ENCODE data around the gene TNFRSF6B.

Gene TNFRSF6B

DNA sequence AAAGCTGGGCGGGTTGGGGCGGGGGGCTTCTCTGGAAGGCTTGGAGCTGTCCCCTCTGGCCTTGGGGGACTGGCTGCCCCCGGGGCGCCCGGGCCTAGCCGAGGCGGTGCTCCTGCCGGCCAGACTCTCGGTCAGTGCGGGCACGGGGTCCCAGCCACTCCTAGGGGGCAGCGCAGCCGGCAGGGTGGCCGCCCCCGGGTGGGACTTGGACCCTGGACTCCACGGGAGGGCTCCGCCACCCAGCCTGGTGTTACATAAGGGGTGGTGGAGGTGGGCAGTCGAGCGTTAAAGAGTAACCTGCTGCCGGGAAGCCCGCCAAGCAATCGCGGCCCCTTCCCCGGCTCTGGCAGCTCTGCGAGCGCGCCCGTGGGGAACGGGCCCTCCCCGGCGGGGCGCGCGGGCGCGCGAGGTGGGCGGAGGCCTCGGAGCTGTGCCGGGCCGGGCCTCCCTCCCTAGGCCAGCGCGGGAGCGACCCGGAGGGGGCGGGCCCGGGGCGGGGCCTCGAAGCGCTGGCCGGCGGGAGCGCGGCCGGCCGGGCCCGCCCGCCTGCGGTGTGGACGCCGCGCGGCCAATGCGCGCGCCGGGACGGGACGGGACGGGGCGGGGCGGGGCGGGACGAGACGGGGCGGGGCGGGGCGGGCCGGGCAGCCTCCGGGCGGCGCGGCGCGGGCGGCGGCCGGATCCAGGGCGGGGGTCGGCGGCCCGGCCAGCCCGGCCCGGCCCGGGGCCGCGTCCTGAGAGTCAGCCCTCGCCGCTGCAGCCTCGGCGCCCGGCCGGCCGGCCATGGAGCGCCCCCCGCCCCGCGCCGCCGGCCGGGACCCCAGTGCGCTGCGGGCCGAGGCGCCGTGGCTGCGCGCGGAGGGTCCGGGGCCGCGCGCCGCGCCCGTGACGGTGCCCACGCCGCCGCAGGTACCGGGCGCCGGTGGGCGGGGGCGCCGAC, 42.9 kb downstream of the TNFRSF6B start, which contains the start of gene SLC2A4RG:
Gene SLC2A4RG (plus strand): TSS at position 647 of the 940 bp plus-strand sequence. CDS start 137 bp downstream, at position 784.
- DNase-seq = peak; percentile 68

DNA sequence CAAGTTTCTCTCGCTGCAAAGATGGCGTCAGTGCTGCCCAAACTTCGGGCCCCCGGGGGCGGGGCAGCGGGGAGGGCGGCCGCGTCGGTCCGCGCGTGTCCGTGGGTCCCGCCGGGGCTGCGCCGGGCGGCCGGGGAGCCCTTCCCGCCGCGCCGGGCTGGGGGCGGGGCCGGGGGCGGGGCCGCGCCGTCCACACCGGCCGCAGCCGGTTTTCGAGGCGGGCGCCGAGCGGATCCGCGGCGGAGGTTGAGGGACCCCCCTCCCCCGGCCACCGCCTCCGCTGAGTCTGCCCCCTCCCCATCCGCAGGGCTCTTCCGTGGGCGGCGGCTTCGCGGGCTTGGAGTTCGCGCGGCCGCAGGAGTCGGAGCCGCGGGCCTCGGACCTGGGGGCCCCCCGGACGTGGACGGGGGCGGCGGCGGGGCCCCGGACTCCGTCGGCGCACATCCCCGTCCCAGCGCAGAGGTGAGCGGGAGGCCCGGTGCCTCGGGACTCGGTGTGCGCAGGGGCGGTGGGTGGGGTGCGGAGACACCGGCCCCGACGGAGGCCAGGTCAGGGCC, 43.7 kb downstream of the TNFRSF6B start:
- DNase-seq = peak; percentile 28

DNA sequence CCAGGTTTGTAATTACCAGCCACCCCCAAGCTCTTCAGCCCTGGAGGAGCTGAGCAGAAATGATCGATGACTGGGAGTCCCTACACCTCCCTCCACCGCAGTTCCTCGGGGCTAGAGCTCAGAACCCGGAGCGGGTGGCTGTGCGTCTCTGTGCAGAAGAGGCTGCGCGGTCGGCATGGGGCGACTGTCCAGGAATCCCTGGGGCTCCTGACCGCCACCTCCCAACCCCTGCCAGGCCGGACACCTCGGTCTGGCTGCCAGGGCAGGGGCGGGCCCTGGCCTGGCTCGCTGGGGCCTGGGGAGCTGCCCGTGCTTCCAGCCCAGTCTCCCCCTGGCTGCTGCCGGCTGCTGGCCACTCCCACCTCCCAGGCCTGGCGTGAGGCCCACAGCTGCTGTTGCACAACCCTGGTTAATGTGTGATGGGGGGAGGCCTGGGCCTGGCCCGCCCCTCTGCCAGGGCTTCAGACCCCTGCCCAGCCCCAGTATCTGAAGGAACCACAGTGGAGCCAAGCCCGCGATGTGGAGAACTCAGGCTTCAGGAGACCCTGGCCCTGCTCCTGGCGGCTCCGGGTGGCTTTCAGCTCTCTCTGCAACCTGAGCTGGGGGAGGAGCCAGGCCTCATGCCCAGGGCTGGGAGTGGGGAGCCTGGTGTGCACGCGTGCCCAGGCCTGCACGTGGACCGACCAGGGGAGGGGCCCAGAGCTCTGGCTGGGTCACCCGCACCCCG, 44.3 kb downstream of the TNFRSF6B start:
- peak; percentile 92 for DNase-seq

DNA sequence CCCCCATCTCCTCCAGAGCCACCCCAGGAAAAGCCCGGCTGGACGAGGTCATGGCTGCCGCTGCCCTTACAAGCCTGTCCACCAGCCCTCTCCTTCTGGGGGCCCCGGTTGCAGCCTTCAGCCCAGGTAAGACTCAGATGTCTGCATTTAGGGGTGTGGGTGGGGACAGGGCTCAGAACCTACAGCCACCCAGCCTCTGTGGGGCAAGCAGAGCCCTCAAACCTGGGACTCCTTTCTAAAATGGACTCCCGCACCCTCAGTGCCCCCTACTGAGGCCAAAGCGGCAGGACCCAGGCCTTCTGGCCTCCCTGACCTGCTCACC, 44.9 kb downstream of the TNFRSF6B start:
- DNase-seq = no peak

DNA sequence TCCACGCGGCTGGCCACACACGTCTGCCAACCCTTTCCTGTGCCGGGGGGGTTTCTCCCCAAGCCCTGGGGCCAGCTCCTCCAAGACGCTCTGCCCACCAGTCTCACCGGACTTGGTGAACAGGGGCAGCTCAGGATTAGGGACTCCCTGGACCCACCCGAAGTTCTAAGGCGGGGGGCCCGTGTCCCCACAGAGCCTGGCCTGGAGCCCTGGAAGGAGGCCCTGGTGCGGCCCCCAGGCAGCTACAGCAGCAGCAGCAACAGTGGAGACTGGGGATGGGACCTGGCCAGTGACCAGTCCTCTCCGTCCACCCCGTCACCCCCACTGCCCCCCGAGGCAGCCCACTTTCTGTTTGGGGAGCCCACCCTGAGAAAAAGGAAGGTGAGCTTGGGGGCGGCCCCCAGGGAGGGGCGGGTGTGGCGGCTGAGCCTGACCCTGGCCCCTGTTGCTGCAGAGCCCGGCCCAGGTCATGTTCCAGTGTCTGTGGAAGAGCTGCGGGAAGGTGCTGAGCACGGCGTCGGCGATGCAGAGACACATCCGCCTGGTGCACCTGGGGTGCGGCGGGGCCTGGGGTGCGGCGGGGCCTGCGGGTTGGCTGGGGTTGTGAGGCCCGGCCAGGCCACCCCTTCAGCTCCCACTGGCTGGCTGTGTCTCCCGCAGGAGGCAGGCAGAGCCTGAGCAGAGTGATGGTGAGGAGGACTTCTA, 45.4 kb downstream of the TNFRSF6B start:
- no peak for DNase-seq

DNA sequence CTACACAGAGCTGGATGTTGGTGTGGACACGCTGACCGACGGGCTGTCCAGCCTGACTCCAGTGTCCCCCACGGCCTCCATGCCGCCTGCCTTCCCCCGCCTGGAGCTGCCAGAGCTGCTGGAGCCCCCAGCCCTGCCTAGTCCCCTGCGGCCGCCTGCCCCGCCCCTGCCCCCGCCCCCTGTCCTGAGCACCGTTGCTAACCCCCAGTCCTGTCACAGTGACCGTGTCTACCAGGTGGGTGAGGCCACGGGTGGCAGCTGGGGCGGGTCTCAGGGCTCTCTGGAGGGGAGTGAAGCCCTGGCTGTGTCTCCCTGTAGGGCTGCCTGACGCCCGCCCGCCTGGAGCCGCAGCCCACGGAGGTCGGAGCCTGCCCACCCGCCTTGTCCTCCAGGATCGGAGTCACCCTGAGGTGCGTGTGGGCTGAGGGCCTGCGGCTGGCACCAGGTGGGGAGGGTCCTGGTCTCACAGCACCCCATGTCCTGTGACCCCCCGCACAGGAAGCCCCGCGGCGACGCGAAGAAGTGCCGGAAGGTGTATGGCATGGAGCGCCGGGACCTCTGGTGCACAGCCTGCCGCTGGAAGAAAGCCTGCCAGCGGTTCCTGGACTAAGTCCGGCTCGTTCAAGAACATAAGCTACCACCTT, 46.1 kb downstream of the TNFRSF6B start:
- no peak for DNase-seq

DNA sequence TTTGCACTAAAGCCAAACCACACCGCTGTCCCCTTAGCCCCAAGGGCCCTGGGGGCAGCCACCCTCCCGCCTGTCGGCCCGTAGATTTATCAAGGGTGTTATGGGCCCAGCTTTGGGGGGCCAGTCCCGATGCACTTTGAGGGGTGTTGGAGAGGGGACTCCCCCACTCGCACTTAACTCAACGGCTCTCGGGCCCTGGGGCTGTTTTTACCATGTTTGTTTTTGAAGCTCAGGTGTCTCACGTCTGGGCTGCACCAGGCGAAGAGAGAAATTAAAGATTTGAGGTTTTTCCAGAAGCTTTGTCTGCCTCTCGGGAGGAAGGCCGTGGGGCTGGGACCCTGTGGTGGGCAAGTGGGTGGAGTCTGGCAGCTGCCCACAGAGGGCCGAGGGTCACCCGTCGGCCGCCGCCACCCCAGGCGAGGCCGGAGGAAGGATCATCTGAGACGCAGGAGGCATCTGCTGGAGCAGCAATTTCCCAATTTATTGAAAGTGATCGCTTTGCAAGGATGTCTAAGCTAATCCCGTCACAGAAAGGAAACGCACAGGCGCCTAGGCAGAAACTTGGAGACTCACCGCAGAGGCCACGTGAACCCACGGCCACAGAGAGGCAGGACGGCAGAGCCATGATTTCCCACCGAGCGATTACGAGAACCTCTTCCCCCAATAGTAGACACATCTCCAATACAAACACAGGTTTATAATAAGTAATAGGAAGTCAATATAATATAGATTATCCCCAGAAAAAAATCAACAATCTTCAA, 46.9 kb downstream of the TNFRSF6B start:
- DNase-seq = no peak

DNA sequence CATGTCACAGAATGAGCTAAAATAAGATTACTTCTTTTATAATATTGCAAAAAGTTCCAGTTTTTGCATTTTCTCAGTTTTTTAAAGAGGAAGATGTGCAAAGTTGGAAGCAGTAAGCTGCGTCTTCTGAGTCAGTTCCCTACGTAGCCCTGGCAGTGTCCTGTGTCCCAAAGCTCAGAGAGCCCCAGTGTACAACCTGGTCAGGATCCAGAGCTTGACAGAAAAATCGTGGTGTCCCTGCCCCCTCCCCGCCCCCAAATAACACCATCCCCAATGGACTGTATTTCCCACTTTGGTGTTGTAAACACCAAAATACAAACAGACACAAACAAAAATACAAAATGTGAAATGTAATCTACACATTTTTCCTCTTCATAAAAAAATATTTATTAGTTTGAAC, 47.7 kb downstream of the TNFRSF6B start:
- DNase-seq = no peak

DNA sequence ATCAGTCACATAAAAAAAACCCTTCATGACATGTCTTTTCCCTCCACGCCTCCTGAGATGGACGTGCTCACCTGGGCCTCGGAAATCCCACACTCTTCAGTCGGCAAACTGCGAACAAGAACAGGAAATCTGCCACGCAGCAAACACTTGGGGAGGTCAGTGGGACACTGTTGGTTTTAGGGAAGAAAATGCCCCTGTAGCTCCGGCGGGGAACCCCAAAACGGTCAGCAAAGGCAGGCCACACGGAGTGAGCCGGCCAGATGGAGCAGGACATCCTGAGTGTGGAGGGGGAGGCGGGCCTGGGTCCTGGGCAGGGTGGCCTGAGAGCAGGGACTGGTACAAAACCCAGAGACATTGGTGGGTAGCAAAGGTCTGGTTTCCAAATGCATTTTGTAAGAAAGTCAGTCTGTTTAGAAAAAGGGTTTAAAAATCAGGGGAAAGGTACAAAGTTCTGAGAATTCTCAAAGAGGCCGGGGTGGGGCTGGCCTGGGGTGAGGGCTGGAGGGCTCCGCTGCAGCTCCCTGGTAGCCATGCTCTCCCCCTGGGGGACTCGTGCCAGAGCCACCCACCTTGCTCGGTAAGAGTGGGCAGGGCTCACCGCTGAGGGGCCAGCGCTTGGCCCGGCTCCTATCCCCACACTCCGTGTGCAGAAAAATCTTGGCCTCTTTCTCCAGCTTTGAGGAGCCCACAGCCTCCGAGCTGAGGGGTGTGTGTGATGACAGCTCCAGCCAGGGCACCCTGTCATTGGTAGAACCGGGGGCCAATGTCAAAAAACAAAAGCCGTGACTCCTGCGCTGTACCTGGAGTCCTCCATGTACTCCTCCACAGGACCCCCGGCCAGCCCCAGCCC, 48.3 kb downstream of the TNFRSF6B start:
- no peak for DNase-seq

DNA sequence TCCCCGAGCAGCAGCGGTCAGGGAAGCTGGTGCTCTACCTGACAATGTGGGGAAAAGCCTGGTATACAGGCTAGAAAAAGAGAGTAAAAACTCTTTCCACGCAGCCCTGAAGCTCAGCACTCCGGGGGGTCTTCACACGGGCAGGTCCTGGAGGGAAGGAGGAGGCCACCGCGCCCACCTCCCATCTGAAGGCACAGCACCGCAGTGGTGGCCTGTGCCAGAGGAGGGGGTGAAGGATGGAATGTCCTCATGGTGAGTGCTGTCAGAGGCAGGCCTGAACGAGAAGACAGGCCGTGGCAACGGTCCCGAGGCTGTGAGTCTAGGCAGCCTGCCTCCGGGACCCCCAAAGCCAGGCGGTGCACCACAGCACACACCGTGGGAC, 49.0 kb downstream of the TNFRSF6B start:
- DNase-seq = no peak

DNA sequence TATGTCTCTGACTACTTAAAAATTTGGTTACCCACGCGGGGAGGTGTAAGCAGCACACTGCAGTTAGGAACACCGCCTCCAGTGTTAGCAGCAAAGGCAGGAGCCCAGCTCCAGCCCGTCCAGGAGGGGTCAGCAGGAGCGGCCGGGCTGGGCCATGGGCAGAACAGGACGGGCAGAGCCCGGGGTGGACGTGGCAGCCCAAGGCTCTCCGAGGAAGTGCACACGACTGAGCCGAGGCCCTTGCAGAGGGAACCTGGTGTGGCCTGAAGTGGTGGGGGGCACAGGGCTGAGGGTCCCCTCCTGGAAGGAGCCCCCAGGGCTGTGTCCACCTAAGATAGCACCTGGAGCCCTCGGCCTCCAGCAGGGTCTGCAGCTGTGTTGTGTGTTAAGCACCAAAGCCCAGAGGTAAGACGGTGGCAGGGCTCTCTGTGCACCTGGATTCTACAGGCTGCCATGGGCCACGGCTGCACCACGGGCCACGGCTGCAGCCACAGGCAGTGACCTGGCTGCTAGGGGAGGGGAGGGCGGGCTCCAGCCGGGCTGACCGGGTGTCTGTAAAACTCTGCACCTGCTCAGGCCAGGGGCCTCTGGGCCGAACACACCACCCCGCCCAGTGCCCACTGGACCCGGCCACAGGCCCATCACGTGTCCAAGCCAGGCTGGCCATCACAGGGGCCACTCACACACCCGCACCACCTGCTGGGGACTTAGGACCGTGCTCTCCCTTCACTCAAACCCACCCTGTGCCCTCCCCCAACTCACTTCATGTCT, 49.7 kb downstream of the TNFRSF6B start:
- no peak for DNase-seq

DNA sequence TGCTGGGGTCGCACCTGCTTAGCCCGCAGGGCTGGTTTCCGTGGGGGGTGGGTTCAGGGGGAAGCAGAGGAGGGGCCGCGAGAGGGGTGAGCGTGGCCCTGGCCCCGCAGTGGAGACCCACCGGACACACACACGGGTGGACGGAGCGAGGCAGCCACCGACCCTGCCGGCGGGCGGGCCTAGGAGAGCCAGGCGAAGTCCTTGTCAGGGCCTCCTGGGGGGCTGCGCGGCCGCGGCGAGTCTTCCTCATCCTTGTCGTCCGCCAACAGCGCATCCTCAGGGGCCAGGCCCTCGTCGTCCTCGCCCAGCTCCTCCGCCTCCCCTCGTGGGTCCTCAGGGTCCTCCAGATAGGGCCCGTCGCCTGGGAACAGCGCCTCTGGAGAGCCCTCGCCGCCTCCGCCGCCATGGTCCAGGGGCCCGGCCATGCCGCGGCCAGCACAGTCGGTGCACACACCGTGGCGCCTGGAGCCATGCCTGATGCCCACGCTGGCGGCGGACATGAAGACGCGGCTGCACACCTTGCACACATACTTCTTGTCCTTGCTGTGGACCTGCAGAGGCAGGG, 50.4 kb downstream of the TNFRSF6B start:
- DNase-seq = no peak

DNA sequence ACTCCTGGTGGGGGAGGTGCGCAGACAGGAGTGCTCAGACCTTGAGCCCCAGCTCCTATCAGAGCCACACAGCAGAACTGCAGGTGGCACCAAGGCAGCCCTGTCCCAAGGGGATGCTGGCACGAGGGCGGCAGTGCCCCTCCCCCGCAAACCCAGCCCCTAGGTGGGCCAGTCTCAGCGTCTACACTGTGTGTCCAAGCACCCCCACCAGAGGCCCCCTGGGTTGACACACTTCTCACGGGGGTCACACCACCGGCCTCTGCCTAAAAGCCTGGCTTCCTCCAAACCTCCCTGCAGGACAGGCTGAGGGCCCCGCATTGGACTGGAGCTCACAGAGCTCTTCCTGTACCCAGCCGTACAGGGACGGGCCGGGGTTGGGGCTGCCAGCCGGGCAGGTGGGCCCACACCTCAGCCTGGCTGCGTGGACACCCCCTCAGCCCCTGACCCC, 51.2 kb downstream of the TNFRSF6B start:
- no peak for DNase-seq

Measured in NCI-H226 (cell line).